ENCODE measurements around the gene SLFN12L. TPM values are rescaled to one million over a fixed set of nuclear protein-coding genes. Genes with fewer than 3 reads are reported as not detected.

The SLFN12L gene
- polyA plus RNA-seq = not detected in 2 replicates

DNA sequence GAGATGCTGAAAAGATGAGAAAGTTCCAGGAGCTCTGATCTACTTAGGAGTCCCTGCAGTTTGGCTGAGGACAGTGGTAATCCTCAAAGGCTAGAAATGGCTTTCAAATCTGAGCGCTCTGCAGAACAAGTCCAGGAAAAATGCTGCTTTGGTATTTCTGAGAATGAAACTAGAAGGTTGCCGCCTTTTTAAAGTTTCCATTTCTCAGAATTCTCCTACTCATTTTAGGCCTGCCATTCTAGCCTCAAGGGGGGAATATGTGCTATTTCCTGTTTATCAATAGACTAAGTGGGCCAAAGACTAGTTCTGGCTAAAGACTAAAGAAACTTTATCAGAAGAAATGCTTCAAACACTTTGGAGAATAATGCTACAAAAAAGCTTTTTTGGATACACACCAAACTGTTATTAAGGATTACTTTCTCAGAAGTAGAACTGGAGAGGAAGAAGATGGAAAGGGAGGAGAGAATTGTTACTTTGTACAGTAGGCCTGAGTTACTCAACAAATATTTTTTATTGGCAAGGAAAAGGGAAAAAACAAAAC is at the start of gene SLFN12L:
Gene SLFN12L, minus strand, starts transcription at position 78 of the 541 bp plus-strand sequence. CDS start 15,314 bp downstream, outside the sequence.

DNA sequence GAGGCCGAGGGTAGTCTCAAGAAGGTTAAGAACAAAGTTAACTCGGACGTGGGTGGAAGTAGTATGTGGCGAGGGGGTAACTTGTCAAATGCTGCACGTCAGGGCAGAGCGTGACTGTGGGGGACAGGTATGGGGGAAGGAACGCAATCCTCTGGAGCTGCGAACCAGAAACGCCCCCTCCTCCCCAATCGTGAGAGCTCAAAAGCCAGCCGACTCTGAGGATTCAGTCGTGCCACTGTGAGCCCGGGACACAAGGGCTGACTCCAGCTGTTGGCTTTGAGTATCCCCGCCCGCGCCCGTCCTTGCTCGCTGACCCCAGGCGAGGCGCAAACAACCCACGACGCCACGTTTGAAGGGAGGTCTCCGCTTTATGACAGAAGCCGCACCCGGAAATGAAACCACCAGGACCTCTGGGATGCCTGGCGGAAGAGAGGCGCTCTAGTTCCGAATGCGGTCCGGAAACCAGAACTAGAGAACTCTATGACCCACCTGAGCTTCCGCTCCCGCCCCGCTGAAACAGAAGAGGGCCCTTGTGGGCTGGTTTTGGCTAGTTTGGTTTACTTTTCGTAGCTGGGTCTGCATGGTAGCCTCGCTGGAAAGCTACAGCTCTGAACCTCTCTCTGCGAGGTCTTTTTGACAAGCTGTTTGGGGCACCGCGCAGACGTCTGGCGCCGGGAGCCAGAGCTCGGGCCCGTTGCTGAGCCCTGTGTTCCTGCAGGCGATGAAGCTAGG is 40.9 kb upstream of the SLFN12L start, which contains the start of gene PEX12:
Gene PEX12, minus strand, starts transcription at position 375 of the 732 bp plus-strand sequence. CDS start 550 bp downstream, outside the sequence.

DNA sequence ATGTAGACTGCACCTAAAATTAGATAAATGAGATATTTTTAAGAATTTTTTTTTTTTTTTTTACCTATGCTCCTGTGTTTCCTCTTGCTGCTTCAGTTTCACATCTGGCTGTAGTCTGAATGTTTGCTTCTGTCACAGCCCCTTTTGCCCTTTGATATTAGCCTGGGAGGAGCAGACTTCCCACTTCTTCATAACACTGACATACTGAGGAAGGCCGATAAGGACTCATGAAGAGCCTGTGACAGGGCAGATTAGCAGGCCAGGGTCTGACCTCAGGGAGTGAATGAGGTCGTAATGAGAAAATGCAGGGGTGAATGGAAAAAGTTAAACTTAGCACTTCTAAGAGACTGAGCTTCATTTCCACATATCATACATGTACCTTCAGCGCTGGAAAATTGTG is 23.2 kb upstream of the SLFN12L start, which contains the start of gene SLFN14:
Gene SLFN14, minus strand, starts transcription at position 117 of the 400 bp plus-strand sequence. CDS start 2,757 bp downstream, outside the sequence.

DNA sequence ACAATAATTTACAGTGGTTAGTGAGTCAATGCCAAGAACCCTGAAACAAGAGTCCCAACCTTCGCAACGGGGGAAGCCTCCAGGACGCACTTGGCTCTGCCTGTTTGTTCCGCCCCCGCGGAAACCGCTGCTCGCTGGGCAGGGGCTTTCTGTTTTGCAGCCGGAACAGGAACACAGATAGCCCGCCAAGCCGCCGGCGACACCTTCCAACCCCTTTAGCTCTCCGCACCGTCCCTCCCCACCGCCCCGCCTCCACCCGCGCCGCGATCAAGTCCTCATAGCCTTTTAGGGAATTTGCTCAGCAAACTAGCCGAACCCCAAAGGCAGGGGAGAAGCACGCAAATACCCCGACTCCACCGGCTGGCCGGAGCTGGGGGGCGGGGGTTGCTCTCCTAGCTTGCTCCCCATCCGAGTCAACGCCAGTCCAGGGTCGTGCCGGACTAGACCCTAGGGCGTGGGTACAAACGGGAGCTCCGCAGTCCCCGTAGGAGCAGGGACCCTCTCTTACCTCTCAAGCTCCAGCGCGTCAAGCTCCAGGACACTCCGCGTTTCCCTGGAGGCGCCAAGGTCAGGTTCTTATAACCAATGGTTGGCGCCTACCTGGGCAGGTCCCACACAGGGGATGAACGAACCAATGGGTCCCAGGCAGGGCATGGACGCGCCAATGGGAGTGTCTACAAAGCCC is 89.1 kb downstream of the SLFN12L start, which contains the start of gene SLFN13:
Gene SLFN13, minus strand, starts transcription at position 553 of the 685 bp plus-strand sequence. CDS start 3,086 bp downstream, outside the sequence.

DNA sequence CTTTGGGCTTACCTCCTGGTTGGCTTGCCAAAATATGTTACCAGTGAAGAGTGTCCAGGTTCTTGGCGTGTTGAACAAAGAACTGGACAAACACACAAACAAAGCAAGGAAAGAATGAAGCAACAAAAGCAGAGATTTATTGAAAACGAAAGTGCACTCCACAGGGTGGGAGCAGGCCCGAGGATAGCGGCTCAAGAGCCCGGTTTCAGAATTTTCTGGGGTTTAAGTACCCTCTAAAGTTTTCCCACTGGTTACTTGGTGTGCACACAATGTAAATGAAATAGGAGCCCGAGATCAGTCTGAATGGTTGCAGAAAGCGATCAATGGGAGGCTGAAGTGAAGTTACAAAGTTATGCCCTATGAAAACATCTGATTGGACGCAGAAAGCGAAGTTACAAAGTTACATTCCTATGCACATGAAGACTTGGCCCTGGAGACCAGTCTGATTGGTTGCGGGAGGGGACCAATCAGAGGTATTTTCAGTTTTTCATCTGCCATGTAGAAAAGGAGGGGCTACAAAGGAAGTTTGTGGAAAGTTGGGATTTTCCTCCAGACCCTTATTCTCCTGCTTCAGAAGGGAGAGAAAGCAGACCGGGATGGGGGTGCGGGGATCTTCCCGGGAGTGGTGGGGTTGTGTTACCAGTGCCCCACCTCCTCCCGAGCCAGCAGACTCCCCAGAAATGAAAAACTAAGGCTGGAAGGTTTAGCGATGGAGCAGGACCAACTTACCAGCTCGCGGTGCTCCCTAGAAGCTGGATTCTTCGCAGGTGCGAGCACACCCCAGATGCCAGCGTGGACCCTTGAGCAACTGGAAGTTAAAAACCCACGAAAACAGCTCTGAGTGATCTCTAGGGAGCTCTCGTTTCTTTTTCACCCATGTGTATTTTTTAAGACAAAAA is 105.1 kb downstream of the SLFN12L start, which contains the start of gene SLFN12:
Gene SLFN12, minus strand, starts transcription at position 325 of the 899 bp plus-strand sequence. CDS start 9,472 bp downstream, outside the sequence.

Other genes with a start within 250 kb of the SLFN12L start
- gene SLFN11, start 164.1 kb downstream of the SLFN12L start, polyA plus RNA-seq = 0.27 and 0.59 TPM in 2 replicates
- 0.36 TPM in 1 of 2 replicates, not detected in the other for gene SLFN12, start 105.2 kb downstream of the SLFN12L start, polyA plus RNA-seq
- gene SLFN13, start 88.9 kb downstream of the SLFN12L start, polyA plus RNA-seq = not detected in 2 replicates
- not detected in 2 replicates for gene SLFN14, start 23.1 kb upstream of the SLFN12L start, polyA plus RNA-seq
- 9.9 and 11.2 TPM in 2 replicates for gene PEX12, start 40.9 kb upstream of the SLFN12L start, polyA plus RNA-seq
- gene AP2B1, start 49.6 kb upstream of the SLFN12L start, polyA plus RNA-seq = 269 and 348 TPM in 2 replicates
- gene RASL10B, start 194.0 kb upstream of the SLFN12L start, polyA plus RNA-seq = 0.66 and 1.7 TPM in 2 replicates
- not detected in 2 replicates for gene GAS2L2, start 215.6 kb upstream of the SLFN12L start, polyA plus RNA-seq
- gene C17orf50, start 223.2 kb upstream of the SLFN12L start, polyA plus RNA-seq = not detected in 2 replicates

Measured in Purkinje cell (primary cell).